Middle frontal gyrus (tissue), 1 donor: ENCODE results near the gene LHX6.

Source experiments
- DNase-seq: peaks from one replicate; pipeline ENCODE4 v3.0.0-alpha.2; 2015; ENCODE audit warnings: low spot score; ENCODE audit errors: extremely low spot score

LHX6 gene

GRCh38 chr9:122155796-122156195 lies 73.0 kb downstream of the LHX6 start:
- DNase-seq: no peak
